Esophagus (tissue), 2 donors: Measurements from ENCODE around the gene AHRR. TPM values are rescaled to one million over a fixed set of nuclear protein-coding genes. Genes with fewer than 3 reads are reported as not detected.

Experiments
- H3K27ac ChIP-seq, 2 donors: one replicate each; pipeline ENCODE4 v1.5.1; 2013; ENCODE audit warnings: low read depth in 2 of 2, mild to moderate bottlenecking in 2 of 2, inconsistent platforms in 1 of 2, low read length in 1 of 2, moderate library complexity in 1 of 2
- H3K27me3 ChIP-seq, 2 donors: one replicate each; pipeline ENCODE4 v1.6.1; 2013; ENCODE audit warnings: low read length in 2 of 2, control low read depth in 1 of 2, mild to moderate bottlenecking in 1 of 2; ENCODE audit not compliant: insufficient read depth in 2 of 2, control insufficient read depth in 1 of 2
- H3K36me3 ChIP-seq, 2 donors: one replicate each; pipeline ENCODE4 v1.6.1; 2013; ENCODE audit warnings: low read length in 1 of 2; ENCODE audit not compliant: control insufficient read depth in 2 of 2, insufficient read depth in 2 of 2
- H3K4me1 ChIP-seq, 2 donors: one replicate each; pipeline ENCODE4 v1.6.1; 2013; ENCODE audit warnings: low read length in 1 of 2; ENCODE audit not compliant: control insufficient read depth in 2 of 2, insufficient read depth in 2 of 2
- H3K4me3 ChIP-seq, 2 donors: one replicate each; pipeline ENCODE4 v1.5.1; 2013; ENCODE audit warnings: low read length in 2 of 2, mild to moderate bottlenecking in 2 of 2, low read depth in 1 of 2, moderate library complexity in 1 of 2
- H3K9me3 ChIP-seq, 2 donors: one replicate each; pipeline ENCODE4 v1.6.1; 2013; ENCODE audit warnings: mild to moderate bottlenecking in 2 of 2, low read depth in 1 of 2, low read length in 1 of 2, moderate library complexity in 1 of 2; ENCODE audit not compliant: control insufficient read depth in 2 of 2, insufficient read depth in 1 of 2
- WGBS, 2 donors: extraction: QIAGEN DNeasy Blood & Tissue Kit; methylation state at CpG; one replicate each; pipeline ENCODE4 v1.1.7; 2013; 5-methylcytosine and 5-hydroxymethylcytosine counted together
- polyA plus RNA-seq, 2 donors: library from polyadenylated mRNA; stranded (reverse); fragments of 200-250 nt; gene quantifications; one replicate each; pipeline ENCODE4 v1.2.3, GENCODE V29; 2013
- donor health status: healthy with polysubstance abuse.
- donor health status: Bipolar disorder and iron deficiency.

The AHRR gene
- polyA plus RNA-seq, 2 donors = 1.2 to 1.7 TPM

DNA sequence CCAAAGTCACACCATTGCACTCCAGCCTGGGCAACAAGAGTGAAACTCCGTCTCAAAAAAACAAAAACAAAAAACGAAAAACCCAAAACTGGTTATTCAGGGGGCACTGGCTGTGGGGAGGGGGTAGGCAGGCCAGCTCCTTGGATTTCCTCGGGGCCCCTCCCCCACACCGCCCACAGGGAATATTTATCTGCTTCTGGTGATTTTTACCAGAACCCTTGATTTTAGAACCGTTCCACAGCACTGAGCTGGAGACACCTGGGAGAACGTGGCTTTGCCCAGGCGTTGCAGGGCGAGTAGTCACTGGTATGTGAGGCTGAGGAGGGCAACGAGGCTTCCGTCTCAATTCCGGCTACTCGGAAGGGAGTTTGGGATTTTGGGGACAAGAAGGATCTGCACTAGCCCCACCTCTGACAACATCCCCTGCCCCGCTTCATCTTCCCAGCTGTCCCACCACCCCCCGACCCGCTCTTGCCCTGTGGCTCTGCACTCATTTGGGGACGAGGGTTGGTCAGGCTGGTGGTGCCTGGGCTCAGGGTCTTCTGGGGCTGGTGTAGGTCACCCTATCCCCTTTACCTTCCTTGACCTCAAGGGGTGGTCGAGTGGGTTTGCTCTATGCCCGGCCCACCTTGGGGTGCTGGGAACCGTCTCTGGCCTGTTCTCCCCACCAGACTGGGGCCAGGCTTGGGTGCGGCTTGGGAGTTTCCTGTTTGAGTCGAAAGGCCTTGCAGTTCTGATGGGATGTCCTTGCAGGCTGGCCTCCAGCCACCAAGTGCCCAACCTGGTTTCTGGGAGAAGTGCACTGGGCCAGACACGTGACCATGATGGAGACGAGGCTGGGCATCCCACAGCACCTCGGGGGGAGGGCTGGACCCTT is 3.5 kb downstream of the AHRR start:
- Histone ChIP-seq H3K27me3 (peaks cover 0 to 5% of the 10 kb centered on the region in 2 donors), H3K4me3 (no peak overlapping the region), H3K27ac (no peak overlapping the region), H3K9me3 (no peaks in the 10 kb centered on the region), H3K36me3 (no peaks in the 10 kb centered on the region), H3K4me1 (peaks cover 7 to 8% of the 10 kb centered on the region in 2 donors)
- 78 to 79% methylated on average over 24 of the region's 24 CpGs for WGBS, 2 donors

DNA sequence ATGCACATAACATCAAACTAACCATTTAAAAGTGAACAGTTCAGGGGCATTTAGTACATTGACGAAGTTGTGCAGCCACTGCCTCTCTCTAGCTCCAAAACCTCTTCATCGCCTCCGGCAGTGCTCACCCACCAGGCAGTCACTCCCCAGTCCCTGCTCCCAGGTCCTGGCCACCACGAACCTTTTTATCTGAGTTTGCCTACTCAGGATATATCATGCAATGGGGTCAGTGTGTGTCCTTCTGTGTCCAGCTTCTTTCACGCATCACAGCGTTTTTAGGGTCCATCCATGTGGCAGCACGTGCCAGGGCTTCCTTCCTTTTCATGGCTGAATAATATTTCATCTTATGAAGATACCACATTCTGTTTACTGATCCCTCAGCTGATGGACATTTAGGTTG is 4.6 kb downstream of the AHRR start:
- H3K27me3 ChIP-seq = no peaks in the 10 kb centered on the region
- WGBS, 2 donors = 89 to 92% methylated on average over 7 of the region's 7 CpGs

DNA sequence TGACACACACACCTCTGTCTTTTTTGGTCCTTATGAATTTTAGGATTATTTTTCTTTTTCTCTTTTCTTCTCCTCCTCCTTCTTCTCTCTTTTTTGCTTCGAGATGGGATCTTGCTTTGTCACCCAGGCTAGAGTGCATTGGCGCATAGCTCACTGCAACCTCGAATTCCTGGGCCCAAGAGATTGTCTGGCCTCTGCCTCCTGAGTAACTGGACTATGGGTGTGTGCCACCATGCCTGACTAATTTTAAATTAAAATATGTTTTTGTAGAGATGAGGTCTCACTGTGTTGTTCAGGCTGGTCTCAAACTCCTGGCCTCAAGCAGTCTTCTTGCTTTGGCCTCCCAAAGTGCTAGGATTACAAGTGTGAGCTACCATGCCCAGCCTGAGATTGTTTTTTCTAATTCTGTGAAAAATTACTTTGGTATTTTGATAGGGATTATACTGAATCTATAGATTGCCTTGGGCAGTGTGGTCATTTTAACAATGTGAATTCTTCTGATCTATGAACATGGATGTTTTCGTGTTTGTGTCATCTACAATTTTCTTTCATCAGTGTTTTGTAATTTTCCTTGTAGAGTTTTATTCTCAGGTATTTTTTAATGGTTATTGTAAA is 7.7 kb downstream of the AHRR start:
- Histone ChIP-seq H3K4me1 (no peaks in the 10 kb centered on the region), H3K27ac (no peak overlapping the region), H3K36me3 (no peaks in the 10 kb centered on the region), H3K4me3 (no peak overlapping the region), H3K27me3 (no peaks in the 10 kb centered on the region), H3K9me3 (no peaks in the 10 kb centered on the region)
- 82 to 86% methylated on average over 4 of the region's 4 CpGs for WGBS, 2 donors

More for the DNA sequence above, 4.6 kb downstream of the AHRR start:
- Histone ChIP-seq H3K36me3 (no peaks in the 10 kb centered on the region), H3K4me3 (no peak overlapping the region), H3K9me3 (no peaks in the 10 kb centered on the region), H3K4me1 (peaks cover 3 to 7% of the 10 kb centered on the region in 2 donors), H3K27ac (no peak overlapping the region)

DNA sequence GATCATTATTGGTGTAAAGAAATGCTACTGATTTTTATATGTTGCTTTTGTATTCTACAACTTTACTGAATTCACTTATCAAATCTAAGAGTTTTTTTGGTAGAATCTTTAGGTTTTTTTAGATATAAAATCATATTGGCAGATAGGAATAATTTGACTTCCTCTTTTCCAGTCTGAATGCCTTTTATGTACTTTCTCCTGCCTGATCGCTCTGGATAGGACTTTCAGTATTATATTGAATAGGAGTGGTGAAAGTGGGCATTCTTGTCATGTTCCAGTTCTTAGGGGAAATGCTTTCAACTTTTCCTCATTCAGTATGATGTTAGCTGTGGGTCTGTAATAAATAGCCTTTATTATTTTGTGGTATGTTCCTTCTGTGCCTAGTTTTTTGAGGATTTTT is 8.3 kb downstream of the AHRR start:
- H3K36me3 ChIP-seq = no peaks in the 10 kb centered on the region

DNA sequence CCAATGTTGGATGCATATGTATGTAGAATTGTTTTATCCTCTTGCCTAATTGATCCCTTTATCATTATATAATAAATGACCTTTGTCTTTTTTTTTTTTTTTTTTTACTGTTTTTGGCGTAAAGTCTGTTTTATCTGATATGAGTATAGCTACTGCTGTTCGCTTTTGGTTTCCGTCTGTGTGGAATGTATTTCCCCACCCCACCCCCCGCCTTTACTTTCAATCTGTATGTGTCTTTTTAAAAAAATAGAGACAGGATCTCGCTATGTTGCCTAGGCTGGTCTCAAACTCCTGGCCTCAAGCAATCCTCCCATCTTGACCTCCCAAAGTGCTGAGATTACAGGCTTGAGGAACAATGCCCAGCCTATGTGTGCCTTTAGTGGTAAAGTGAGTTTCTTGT is 11.3 kb downstream of the AHRR start:
- 70 to 76% methylated on average over 5 of the region's 5 CpGs for WGBS, 2 donors
- H3K36me3 ChIP-seq = no peaks in the 10 kb centered on the region
- no peak overlapping the region for H3K4me3 ChIP-seq

More for the DNA sequence above, 8.3 kb downstream of the AHRR start:
- Histone ChIP-seq H3K4me3 (no peak overlapping the region), H3K9me3 (no peaks in the 10 kb centered on the region), H3K27me3 (no peaks in the 10 kb centered on the region), H3K4me1 (no peaks in the 10 kb centered on the region), H3K27ac (no peak overlapping the region)
- WGBS, 2 donors = 83 to 89% methylated on average over 1 of the region's 1 CpG

DNA sequence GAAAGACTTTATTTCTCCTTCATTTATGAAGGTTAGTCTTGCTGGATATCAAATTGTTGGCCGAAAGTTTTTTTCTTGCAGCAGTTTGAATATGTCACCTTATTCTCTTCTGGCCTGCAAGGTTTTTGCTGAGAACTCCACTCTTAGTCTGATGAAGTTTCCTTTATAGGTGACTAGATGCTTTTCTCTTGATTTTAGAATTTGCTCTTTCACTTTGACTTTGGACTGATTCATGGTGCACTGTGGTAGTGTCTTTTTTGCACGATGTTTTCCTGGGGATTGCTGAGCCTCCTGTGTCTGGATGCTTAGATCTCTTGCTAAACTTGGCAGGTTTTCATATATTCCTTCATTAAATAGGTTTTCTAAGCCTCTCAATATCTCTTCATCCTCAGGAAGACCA is 12.4 kb downstream of the AHRR start:
- Histone ChIP-seq H3K27me3 (no peaks in the 10 kb centered on the region), H3K9me3 (no peaks in the 10 kb centered on the region), H3K36me3 (no peaks in the 10 kb centered on the region), H3K4me1 (no peaks in the 10 kb centered on the region), H3K4me3 (no peak overlapping the region), H3K27ac (no peak overlapping the region)
- 78 to 80% methylated on average over 2 of the region's 2 CpGs for WGBS, 2 donors

More for the DNA sequence above, 11.3 kb downstream of the AHRR start:
- Histone ChIP-seq H3K4me1 (no peaks in the 10 kb centered on the region), H3K9me3 (no peaks in the 10 kb centered on the region), H3K27ac (no peak overlapping the region), H3K27me3 (no peaks in the 10 kb centered on the region)

DNA sequence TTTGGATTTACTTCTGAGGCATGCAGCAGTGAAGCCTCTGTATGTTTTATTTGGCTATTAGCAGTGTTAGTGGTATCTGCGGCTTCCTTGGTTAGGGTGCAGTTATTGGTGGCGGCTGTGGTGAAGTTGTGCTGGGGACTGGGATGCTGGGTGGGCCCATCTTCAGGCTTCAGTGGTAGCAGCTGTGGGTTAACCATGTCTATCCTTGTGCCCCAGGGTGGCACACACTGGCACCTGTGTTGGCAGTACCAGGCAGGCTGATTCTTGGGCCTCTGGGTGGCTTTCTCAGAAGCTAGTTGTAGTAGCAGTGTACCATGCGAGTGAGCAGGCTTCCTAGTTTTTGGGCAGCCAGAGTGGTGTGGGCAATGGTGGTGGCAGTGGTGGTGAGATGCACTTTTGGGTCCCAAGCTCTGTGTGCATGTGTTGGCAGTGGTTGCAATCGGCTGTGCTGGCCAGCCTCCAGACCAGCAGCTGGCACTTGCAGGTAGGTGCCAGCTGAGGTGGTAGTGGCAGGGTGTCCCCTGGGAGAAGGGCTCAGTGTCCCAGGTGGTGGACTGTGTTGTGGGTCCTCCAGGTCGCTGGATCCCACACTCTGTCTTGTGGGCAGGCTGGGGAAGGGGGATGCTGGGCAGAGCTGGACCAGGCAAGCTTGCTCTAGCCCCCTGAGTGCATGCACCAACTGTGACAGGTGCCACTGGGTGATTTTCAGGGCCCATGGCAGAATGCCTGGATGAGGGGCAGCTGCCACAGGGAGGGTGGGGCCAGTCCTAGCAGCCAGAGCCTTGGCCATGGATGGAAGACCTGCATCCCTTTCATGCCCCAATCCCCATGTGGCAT is 13.6 kb downstream of the AHRR start:
- no peaks in the 10 kb centered on the region for H3K9me3 ChIP-seq
- no peak overlapping the region for H3K4me3 ChIP-seq
- H3K4me1 ChIP-seq = no peaks in the 10 kb centered on the region
- no peak overlapping the region for H3K27ac ChIP-seq
- H3K27me3 ChIP-seq = no peaks in the 10 kb centered on the region
- 68 to 75% methylated on average over 5 of the region's 5 CpGs for WGBS, 2 donors
- H3K36me3 ChIP-seq = no peaks in the 10 kb centered on the region

DNA sequence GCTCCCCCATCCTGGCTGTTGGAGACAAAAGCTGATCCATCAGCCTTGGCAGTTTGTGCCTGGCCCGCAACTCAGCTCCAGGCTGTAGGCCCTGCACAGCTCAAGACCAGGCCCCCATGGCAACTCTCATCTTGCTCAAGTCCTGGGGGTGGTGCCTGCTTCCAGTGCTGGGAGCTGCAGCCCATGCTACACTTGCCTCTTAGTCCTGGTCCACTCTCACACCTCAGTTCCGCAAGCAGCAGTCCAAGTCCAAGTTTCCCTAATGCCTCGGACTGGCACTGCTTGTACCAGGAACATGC is 14.2 kb downstream of the AHRR start:
- H3K9me3 ChIP-seq = no peaks in the 10 kb centered on the region
- H3K27ac ChIP-seq = no peak overlapping the region
- 94 to 96% methylated on average over 3 of the region's 3 CpGs for WGBS, 2 donors
- H3K36me3 ChIP-seq = no peaks in the 10 kb centered on the region
- no peaks in the 10 kb centered on the region for H3K4me1 ChIP-seq
- no peak overlapping the region for H3K4me3 ChIP-seq
- no peaks in the 10 kb centered on the region for H3K27me3 ChIP-seq

DNA sequence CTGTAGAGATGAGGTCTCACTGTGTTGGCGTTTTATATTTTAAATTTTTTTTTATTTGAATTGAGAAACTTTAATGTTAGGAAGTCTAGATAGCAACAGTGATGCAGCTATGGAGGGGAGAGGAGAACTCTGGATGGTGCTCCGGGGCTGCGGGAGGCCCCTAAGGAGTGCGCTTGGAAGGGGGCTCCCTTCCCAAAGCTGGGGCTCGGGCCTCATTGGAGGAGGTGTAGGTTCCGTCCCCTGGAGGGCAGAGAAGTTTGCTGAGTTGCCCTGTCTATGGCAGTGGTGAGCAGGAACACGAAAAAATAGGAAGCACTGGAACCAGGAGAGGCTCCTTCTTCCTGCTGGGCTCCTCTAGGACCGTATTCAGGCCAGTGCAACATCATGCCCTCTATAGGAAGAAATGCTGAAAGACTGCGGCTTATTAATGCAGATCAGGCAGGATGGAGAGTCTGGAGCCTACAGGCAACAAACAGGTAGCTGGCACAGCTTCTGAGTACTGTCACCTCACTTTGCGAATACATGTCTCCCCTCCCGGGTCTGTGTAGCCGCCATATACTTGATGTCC is 16.1 kb downstream of the AHRR start:
- Histone ChIP-seq H3K4me1 (no peaks in the 10 kb centered on the region), H3K36me3 (no peaks in the 10 kb centered on the region), H3K9me3 (no peaks in the 10 kb centered on the region), H3K27ac (peak overlapping the region in 1 of 2 donors; percentile 30), H3K27me3 (no peaks in the 10 kb centered on the region), H3K4me3 (no peak overlapping the region)
- 70 to 77% methylated on average over 12 of the region's 12 CpGs for WGBS, 2 donors
